Measurements from ENCODE around the gene TFEB. TPM values are rescaled to one million over a fixed set of nuclear protein-coding genes. Genes with fewer than 3 reads are reported as not detected.

TFEB gene
- total and polyA plus RNA-seq, 10 of the 15 experiments (the other 5 are each of a cell fraction or from before 2014, with no cell fraction given), result 0.84 to 108 (median 60.8) TPM

DNA sequence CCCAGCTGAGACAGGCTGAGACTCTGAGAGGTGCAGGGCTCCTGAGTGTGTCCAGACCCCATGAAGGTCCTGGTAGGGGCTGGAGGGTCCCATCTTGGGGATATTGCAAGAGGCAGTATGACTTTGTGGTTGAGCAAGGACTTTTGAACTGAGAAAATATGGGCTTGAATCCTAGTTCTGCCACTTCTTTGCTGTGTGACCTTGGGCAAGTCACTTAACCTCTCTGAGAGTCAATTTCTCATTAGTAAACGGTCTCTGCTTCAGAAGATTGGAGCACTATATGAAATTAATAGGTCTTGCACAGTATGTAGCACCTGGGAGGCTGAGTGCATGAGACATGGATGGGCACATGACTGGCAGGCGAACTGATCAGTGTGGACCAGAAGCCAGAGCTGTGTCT lies 42.7 kb downstream of the TFEB start (continued):
- TF ChIP-seq, protein P1, sequence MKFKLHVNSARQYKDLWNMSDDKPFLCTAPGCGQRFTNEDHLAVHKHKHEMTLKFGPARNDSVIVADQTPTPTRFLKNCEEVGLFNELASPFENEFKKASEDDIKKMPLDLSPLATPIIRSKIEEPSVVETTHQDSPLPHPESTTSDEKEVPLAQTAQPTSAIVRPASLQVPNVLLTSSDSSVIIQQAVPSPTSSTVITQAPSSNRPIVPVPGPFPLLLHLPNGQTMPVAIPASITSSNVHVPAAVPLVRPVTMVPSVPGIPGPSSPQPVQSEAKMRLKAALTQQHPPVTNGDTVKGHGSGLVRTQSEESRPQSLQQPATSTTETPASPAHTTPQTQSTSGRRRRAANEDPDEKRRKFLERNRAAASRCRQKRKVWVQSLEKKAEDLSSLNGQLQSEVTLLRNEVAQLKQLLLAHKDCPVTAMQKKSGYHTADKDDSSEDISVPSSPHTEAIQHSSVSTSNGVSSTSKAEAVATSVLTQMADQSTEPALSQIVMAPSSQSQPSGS (IDR thresholded peaks at IDR 0.05; ENCODE audit: low read length), result no peak
- TF ChIP-seq, protein P2, sequence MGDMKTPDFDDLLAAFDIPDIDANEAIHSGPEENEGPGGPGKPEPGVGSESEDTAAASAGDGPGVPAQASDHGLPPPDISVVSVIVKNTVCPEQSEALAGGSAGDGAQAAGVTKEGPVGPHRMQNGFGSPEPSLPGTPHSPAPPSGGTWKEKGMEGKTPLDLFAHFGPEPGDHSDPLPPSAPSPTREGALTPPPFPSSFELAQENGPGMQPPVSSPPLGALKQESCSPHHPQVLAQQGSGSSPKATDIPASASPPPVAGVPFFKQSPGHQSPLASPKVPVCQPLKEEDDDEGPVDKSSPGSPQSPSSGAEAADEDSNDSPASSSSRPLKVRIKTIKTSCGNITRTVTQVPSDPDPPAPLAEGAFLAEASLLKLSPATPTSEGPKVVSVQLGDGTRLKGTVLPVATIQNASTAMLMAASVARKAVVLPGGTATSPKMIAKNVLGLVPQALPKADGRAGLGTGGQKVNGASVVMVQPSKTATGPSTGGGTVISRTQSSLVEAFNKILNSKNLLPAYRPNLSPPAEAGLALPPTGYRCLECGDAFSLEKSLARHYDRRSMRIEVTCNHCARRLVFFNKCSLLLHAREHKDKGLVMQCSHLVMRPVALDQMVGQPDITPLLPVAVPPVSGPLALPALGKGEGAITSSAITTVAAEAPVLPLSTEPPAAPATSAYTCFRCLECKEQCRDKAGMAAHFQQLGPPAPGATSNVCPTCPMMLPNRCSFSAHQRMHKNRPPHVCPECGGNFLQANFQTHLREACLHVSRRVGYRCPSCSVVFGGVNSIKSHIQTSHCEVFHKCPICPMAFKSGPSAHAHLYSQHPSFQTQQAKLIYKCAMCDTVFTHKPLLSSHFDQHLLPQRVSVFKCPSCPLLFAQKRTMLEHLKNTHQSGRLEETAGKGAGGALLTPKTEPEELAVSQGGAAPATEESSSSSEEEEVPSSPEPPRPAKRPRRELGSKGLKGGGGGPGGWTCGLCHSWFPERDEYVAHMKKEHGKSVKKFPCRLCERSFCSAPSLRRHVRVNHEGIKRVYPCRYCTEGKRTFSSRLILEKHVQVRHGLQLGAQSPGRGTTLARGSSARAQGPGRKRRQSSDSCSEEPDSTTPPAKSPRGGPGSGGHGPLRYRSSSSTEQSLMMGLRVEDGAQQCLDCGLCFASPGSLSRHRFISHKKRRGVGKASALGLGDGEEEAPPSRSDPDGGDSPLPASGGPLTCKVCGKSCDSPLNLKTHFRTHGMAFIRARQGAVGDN (IDR thresholded peaks at IDR 0.05), result no peak
- TF ChIP-seq EGR1 (IDR thresholded peaks at IDR 0.05; ENCODE audit: borderline replicate concordance in 1 of 2, low read depth in 2 of 2, low read length in 2 of 2), result no peak
- TF ChIP-seq, protein P3, sequence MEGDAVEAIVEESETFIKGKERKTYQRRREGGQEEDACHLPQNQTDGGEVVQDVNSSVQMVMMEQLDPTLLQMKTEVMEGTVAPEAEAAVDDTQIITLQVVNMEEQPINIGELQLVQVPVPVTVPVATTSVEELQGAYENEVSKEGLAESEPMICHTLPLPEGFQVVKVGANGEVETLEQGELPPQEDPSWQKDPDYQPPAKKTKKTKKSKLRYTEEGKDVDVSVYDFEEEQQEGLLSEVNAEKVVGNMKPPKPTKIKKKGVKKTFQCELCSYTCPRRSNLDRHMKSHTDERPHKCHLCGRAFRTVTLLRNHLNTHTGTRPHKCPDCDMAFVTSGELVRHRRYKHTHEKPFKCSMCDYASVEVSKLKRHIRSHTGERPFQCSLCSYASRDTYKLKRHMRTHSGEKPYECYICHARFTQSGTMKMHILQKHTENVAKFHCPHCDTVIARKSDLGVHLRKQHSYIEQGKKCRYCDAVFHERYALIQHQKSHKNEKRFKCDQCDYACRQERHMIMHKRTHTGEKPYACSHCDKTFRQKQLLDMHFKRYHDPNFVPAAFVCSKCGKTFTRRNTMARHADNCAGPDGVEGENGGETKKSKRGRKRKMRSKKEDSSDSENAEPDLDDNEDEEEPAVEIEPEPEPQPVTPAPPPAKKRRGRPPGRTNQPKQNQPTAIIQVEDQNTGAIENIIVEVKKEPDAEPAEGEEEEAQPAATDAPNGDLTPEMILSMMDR (IDR thresholded peaks at IDR 0.05 in 2 of 3, conservative IDR thresholded peaks at IDR 0.05 in 1 of 3; ENCODE audit: control insufficient read depth in 2 of 3, extremely low read depth in 1 of 3, insufficient read depth in 1 of 3, low read depth in 3 of 3, low read length in 3 of 3), result no peak
- TF ChIP-seq RCOR1 (conservative IDR thresholded peaks at IDR 0.05; ENCODE audit: low read depth, low read length), result no peak
- TF ChIP-seq CBFB (IDR thresholded peaks at IDR 0.05; ENCODE audit: low read depth), result no peak
- TF ChIP-seq, protein P4, sequence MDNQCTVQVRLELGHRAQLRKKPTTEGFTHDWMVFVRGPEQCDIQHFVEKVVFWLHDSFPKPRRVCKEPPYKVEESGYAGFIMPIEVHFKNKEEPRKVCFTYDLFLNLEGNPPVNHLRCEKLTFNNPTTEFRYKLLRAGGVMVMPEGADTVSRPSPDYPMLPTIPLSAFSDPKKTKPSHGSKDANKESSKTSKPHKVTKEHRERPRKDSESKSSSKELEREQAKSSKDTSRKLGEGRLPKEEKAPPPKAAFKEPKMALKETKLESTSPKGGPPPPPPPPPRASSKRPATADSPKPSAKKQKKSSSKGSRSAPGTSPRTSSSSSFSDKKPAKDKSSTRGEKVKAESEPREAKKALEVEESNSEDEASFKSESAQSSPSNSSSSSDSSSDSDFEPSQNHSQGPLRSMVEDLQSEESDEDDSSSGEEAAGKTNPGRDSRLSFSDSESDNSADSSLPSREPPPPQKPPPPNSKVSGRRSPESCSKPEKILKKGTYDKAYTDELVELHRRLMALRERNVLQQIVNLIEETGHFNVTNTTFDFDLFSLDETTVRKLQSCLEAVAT (IDR thresholded peaks at IDR 0.05), result no peak
- TF ChIP-seq TCF3 (IDR thresholded peaks at IDR 0.05; ENCODE audit: borderline replicate concordance, insufficient read depth, low read depth, low read length), result no peak
- TF ChIP-seq, protein P5, sequence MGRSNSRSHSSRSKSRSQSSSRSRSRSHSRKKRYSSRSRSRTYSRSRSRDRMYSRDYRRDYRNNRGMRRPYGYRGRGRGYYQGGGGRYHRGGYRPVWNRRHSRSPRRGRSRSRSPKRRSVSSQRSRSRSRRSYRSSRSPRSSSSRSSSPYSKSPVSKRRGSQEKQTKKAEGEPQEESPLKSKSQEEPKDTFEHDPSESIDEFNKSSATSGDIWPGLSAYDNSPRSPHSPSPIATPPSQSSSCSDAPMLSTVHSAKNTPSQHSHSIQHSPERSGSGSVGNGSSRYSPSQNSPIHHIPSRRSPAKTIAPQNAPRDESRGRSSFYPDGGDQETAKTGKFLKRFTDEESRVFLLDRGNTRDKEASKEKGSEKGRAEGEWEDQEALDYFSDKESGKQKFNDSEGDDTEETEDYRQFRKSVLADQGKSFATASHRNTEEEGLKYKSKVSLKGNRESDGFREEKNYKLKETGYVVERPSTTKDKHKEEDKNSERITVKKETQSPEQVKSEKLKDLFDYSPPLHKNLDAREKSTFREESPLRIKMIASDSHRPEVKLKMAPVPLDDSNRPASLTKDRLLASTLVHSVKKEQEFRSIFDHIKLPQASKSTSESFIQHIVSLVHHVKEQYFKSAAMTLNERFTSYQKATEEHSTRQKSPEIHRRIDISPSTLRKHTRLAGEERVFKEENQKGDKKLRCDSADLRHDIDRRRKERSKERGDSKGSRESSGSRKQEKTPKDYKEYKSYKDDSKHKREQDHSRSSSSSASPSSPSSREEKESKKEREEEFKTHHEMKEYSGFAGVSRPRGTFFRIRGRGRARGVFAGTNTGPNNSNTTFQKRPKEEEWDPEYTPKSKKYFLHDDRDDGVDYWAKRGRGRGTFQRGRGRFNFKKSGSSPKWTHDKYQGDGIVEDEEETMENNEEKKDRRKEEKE (IDR thresholded peaks at IDR 0.05), result no peak
- no peak for TF ChIP-seq SUPT20H (IDR thresholded peaks at IDR 0.05; ENCODE audit: borderline replicate concordance, control insufficient read depth, low read depth, low read length)
- no peak for TF ChIP-seq ZNF274 (IDR thresholded peaks at IDR 0.05; ENCODE audit: insufficient read depth, insufficient read length)

Data from GM12878 (cell line).